MCF 10A (cell line): Measurements from ENCODE around the gene NR2F2. TPM values are rescaled to one million over a fixed set of nuclear protein-coding genes. Genes with fewer than 3 reads are reported as not detected.
"Not testable (repeated sequence)": the region's sequence is repeated elsewhere in the genome, so short reads cannot be mapped to it uniquely, and the experiment has no call there.

Experiments used
- BruUV-seq: library from RNA; stranded (reverse); fragments of 400-500 nt; replicated peaks from 2 replicates; lab custom pipeline; 2021; lab: Mats Ljungman, UMichigan
- CTCF ChIA-PET: fragments of 300-600 bp; sonication (Branson Sonifier 250); formaldehyde crosslinking; extraction: SDS; loops from one replicate; lab custom pipeline; 2021; ENCODE audit warnings: antibody characterized with exemption, inconsistent platforms; lab: Yijun Ruan, JAX
- POLR2A ChIA-PET: fragments of 300-600, 350-650 bp; sonication (Branson Sonifier 250); formaldehyde crosslinking; extraction: SDS; loops from one replicate; lab custom pipeline; 2020; ENCODE audit warnings: antibody characterized with exemption, inconsistent platforms; lab: Yijun Ruan, JAX
- DNase-seq: peaks from one replicate; pipeline ENCODE4 v3.0.0-alpha.2; 2018; ENCODE audit not compliant: unreplicated experiment
- H3K27ac Mint-ChIP-seq: one replicate; pipeline ENCODE4 v1.8.0; 2022; ENCODE audit warnings: mild to moderate bottlenecking, low read depth, mixed read lengths; ENCODE audit not compliant: unreplicated experiment
- H3K27me3 Mint-ChIP-seq: one replicate; pipeline ENCODE4 v1.8.0; 2022; ENCODE audit warnings: mixed read lengths; ENCODE audit not compliant: insufficient read depth, unreplicated experiment
- H3K36me3 Mint-ChIP-seq: one replicate; pipeline ENCODE4 v1.8.0; 2022; ENCODE audit warnings: mild to moderate bottlenecking, moderate library complexity, mixed read lengths; ENCODE audit not compliant: insufficient read depth, unreplicated experiment
- H3K4me1 Mint-ChIP-seq: one replicate; pipeline ENCODE4 v1.8.0; 2022; ENCODE audit warnings: mixed read lengths; ENCODE audit not compliant: insufficient read depth, unreplicated experiment
- H3K4me3 Mint-ChIP-seq: one replicate; pipeline ENCODE4 v1.8.0; 2022; ENCODE audit warnings: mild to moderate bottlenecking, moderate library complexity, mixed read lengths; ENCODE audit not compliant: unreplicated experiment
- H3K9me3 Mint-ChIP-seq: one replicate; pipeline ENCODE4 v1.8.0; 2022; ENCODE audit warnings: mixed read lengths; ENCODE audit not compliant: unreplicated experiment
- CTCF ChIP-seq: fragments of 200-600 bp; IDR thresholded peaks from one replicate; pipeline ENCODE4 v1.8.0; 2022; ENCODE audit warnings: antibody characterized with exemption, mild to moderate bottlenecking; ENCODE audit not compliant: unreplicated experiment
- intact Hi-C: fragments of 100-400 bp; cut with micrococcal nuclease; formaldehyde crosslinking; loops from 2 replicates; pipeline ENCODE4 v1.14.1; 2022
- total RNA-seq: library from RNA; stranded (reverse); gene quantifications from 2 replicates; pipeline ENCODE4 v1.2.3, GENCODE V29; 2022

The NR2F2 gene
- total RNA-seq, 1 experiment from 2014 or later = 10.9 TPM

GRCh38 chr15:96369825-96370621 is 39.5 kb downstream of the NR2F2 start:
- no peak for TF ChIP-seq CTCF
- H3K36me3 Mint-ChIP-seq = peaks cover 6% of the 10 kb centered on the region
- H3K9me3 Mint-ChIP-seq = no peaks in the 10 kb centered on the region
- H3K27me3 Mint-ChIP-seq = peaks cover 7% of the 10 kb centered on the region
- CTCF ChIA-PET = interaction anchor here (0.5 to 2.2 kb wide), 4 partner anchors 13 to 865 kb away, joined by 3 to 14 read pairs (median 4); no protein-coding TSS in a partner anchor
- intact Hi-C loops = no loop called here
- DNase-seq = no peak
- POLR2A ChIA-PET = interaction anchor here (1.1 kb wide), 1 partner anchor 195 kb away, joined by 3 read pairs; no protein-coding TSS in a partner anchor
- no peak overlapping the region for H3K4me3 Mint-ChIP-seq
- no peak overlapping the region for H3K27ac Mint-ChIP-seq
- no TSS peak for BruUV-seq
- no peaks in the 10 kb centered on the region for H3K4me1 Mint-ChIP-seq

DNA sequence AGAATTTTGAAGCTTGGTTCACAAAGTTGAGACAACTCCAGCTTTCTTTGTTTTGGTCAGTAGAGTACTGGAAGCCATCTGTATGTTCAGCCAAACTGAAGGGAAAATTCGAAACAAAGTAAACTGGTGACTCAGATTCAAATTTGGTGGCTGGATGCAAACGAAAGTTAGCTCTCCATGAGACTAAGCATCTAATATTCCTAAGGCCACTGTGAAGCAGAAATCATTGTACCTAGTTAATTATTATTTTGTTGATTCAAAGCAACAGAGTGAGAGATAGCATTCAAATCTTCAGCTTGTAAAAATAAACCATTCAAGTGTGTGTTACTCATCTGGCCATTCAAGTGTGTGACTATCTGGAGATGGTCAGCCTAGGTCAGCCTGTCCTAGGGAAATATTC is 42.1 kb downstream of the NR2F2 start:
- intact Hi-C loops = no loop called here
- H3K4me3 Mint-ChIP-seq = no peak overlapping the region
- ChIA-PET CTCF (interaction anchor here (0.7 kb wide), 1 partner anchor 873 kb away, joined by 3 read pairs; no protein-coding TSS in a partner anchor), POLR2A (no interaction called here)
- TF ChIP-seq CTCF = no peak
- H3K9me3 Mint-ChIP-seq = no peaks in the 10 kb centered on the region
- no peaks in the 10 kb centered on the region for H3K4me1 Mint-ChIP-seq
- H3K27me3 Mint-ChIP-seq = peaks cover 18% of the 10 kb centered on the region
- DNase-seq = no peak
- no TSS peak for BruUV-seq
- H3K27ac Mint-ChIP-seq = no peak overlapping the region
- H3K36me3 Mint-ChIP-seq = no peaks in the 10 kb centered on the region

DNA sequence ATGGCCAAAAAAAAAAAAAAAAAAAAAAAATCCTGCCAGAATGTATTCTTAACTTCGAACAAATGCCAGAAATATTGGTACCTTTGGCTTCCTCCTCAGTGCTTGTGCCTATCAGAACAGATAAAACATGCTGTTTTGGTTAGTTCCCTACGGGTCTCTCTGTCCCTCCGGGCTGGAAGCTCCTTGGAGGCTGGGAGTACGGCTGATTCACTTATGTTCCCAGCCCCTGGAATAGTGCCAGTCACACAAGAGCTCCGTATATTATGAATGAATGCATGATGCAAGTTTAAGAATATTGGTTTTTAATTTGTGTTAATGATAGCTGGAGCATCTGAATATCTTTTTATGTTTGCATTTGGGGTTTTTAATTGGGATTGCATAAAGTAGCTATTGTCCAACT is 44.0 kb downstream of the NR2F2 start:
- peak; percentile 48 for DNase-seq
- H3K27me3 Mint-ChIP-seq = peaks cover 16% of the 10 kb centered on the region
- intact Hi-C loops = no loop called here
- no peaks in the 10 kb centered on the region for H3K36me3 Mint-ChIP-seq
- no peaks in the 10 kb centered on the region for H3K4me1 Mint-ChIP-seq
- ChIA-PET POLR2A (interaction anchor here (0.9 kb wide), 1 partner anchor 9 kb away, joined by 3 read pairs; no protein-coding TSS in a partner anchor), CTCF (interaction anchor here (0.6 kb wide), 2 partner anchors 13 to 1258 kb away, joined by 4 read pairs; no protein-coding TSS in a partner anchor)
- no TSS peak for BruUV-seq
- no peak for TF ChIP-seq CTCF
- no peaks in the 10 kb centered on the region for H3K9me3 Mint-ChIP-seq
- H3K27ac Mint-ChIP-seq = no peak overlapping the region
- no peak overlapping the region for H3K4me3 Mint-ChIP-seq

- CTCF ChIA-PET, BruUV-seq, DNase-seq, H3K4me1 Mint-ChIP-seq, H3K36me3 Mint-ChIP-seq, H3K4me3 Mint-ChIP-seq, H3K27ac Mint-ChIP-seq, H3K9me3 Mint-ChIP-seq, POLR2A ChIA-PET, intact Hi-C loops: not testable (repeated sequence)
- H3K27me3 Mint-ChIP-seq = peaks cover 30% of the 10 kb centered on the region
Measured at GRCh38 chr15:96379592-96379991, 49.1 kb downstream of the NR2F2 start.
